ENCODE measurements around the gene PRSS38.

DNA sequence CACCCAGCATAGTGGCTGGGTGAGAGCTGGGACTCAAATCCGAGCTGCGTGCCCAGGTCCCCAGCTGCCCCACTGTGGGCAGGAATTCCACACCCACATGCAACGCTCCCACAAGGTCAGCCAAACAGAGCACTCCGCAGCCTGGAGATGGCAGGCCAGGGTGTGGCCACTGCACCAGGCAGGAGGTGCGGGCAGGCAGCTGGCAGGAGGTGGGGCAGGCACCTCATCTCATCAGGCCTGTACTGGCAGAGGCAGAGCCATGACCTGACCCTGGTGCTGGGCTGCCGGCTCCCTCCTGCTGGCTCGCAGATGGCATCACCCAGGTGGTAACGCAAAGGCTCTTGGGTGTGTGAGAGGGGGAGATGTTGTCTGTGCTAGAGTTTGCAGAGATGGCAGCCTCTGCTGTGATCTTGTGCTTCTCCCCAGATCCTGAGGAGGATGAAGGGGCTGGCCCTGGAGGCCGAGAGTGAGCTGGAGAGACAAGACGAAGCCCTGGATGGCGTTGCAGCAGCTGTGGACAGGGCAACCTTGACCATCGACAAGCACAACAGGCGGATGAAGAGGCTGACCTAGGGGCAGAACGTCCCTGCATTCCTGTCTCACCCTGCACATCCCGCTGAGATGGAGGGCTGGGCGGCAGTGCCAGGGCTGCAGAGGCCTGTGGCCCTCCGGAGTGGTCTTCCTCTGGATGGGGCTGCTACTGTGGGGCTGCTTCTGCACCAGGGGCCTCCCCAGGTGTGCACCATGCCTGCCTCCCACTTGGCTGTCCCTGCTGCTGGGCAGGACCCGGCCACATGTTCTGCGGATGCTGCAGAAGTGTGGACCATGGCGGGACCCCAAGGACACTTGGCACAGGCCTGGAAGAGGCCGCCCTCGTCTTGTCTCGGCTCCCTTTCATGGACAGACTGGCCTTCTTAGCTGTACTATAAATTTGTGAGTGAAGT, 35.1 kb upstream of the PRSS38 start:
- TF ChIP-seq EP300 (IDR thresholded peaks at IDR 0.05) (no peak), POLR2A (IDR thresholded peaks at IDR 0.05) (no peak), CTCF (IDR thresholded peaks at IDR 0.05) (no peak), POLR2AphosphoS5 (IDR thresholded peaks at IDR 0.05) (no peak)
